GM18868 (cell line): ENCODE results near the gene FTH1.

Source experiments
- ATAC-seq: cut with Tn5 transposase; IDR thresholded peaks from one replicate; pipeline ENCODE4 v1.9.1; 2021; ENCODE audit warnings: mild to moderate bottlenecking, moderate library complexity; ENCODE audit not compliant: unreplicated experiment

FTH1 gene

GRCh38 chr11:61917334-61918109 is 49.9 kb downstream of the FTH1 start, which contains the start of gene RAB3IL1:
TSS of gene RAB3IL1 (minus strand) at chr11:61917566. CDS start at chr11:61917367, 199 bp downstream.
- no peak for ATAC-seq

- no peak for ATAC-seq
Measured at GRCh38 chr11:61916737-61917333, 50.6 kb downstream of the FTH1 start.

DNA sequence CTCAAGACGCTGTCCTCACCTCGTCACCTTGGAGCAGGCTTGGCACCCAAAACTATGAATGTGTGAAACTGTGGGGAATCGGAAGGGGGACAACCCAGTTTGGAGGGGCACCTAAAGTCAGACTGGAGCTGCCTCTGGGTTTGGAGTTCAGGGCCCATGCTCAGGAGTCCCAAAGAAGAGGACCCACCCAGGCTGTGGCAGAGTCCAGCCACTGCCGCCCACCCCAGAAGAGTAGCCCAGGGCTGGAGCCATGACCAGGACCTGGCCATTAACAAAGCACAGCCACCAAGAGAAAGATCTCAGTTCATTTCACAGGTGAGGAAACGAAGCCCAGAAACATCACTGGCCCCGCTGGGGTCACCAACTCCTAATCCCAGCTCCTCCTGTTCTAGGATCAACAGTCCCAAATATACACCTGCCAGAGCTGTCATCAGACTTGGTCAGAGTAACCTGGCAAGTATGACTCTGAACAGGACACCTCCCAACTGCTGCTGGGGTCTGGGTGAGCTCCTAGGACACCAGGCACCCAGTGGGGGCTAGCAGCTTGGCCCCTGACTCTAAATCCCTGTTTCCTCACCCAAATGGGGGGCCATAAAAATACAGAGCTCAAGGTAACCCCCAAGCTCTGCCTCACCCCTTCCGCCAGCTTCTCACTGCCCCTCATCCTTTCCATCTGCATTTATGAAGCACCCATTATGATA is 52.8 kb downstream of the FTH1 start:
- no peak for ATAC-seq
